ENCODE data around the gene IL10RB.

DNA sequence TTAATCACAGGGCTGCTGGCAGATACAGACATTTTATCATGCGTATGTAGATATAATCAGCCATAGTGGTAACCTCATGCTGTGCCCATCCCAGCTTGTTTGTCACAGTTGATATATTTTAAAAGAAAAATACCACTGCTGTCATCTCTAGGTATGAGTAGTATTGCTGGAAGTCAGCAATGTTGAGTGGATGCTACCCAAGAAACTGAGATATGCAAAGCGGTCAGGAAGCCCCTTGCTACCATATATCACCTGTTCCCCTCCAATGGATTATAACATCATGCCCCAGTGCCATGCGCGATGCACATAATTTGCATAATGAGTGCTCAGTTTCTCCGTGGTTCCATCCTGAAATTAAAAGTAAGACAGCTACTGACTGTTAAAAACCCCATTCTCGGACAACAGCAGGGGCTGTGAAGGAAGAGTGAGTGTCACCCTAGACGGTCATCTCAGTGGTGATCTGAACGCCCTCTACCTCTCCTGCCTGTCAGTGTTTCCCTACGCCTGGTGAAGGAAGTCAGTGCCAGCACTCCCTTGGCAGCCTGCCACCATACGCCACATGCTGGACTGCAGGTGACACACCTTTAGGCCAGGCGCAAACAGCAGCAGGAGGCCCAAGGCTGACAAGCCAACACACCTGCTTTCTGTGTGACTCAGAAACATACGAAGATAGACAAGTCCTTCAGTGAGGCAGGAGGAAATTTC lies 2.7 kb downstream of the IL10RB start:
- TF ChIP-seq, protein P1, sequence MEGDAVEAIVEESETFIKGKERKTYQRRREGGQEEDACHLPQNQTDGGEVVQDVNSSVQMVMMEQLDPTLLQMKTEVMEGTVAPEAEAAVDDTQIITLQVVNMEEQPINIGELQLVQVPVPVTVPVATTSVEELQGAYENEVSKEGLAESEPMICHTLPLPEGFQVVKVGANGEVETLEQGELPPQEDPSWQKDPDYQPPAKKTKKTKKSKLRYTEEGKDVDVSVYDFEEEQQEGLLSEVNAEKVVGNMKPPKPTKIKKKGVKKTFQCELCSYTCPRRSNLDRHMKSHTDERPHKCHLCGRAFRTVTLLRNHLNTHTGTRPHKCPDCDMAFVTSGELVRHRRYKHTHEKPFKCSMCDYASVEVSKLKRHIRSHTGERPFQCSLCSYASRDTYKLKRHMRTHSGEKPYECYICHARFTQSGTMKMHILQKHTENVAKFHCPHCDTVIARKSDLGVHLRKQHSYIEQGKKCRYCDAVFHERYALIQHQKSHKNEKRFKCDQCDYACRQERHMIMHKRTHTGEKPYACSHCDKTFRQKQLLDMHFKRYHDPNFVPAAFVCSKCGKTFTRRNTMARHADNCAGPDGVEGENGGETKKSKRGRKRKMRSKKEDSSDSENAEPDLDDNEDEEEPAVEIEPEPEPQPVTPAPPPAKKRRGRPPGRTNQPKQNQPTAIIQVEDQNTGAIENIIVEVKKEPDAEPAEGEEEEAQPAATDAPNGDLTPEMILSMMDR (IDR thresholded peaks at IDR 0.05), result no peak
- TF ChIP-seq POLR2AphosphoS5 (IDR thresholded peaks at IDR 0.05), result peak in 2 of 3 donors; percentile 46 to 60
- no peak for TF ChIP-seq POLR2A (IDR thresholded peaks at IDR 0.05)

All from breast epithelium (tissue), 3 donors.